WTC11 (cell line): Measurements from ENCODE around the gene ZNHIT1. TPM values are rescaled to one million over a fixed set of nuclear protein-coding genes. Genes with fewer than 3 reads are reported as not detected.

Experiments
- ATAC-seq: fragments of 200-7000 bp; cut with Tn5 transposase; 2 replicates; pipeline ENCODE4 v1.10.0; 2021; ENCODE audit warnings: mild to moderate bottlenecking, moderate library complexity
- CTCF ChIA-PET: fragments of 300-600 bp; sonication (Branson Sonifier 250); formaldehyde crosslinking; loops from one replicate; lab custom pipeline; 2021; ENCODE audit warnings: antibody characterized with exemption; lab: Charles Lee
- POLR2A ChIA-PET: fragments of 350-600 bp; sonication (Branson Sonifier 250); formaldehyde crosslinking; loops from one replicate; lab custom pipeline; 2021; ENCODE audit warnings: antibody characterized with exemption; lab: Charles Lee
- DNase-seq: peaks from one replicate; pipeline ENCODE4 v3.0.0; 2021; ENCODE audit warnings: low spot score
- H3K27ac Mint-ChIP-seq: 2 replicates; pipeline ENCODE4 v1.8.0; 2021; ENCODE audit warnings: mixed read lengths
- H3K27me3 Mint-ChIP-seq: 2 replicates; pipeline ENCODE4 v1.8.0; 2021; ENCODE audit warnings: low read depth, mild to moderate bottlenecking, moderate library complexity, mixed read lengths
- H3K36me3 Mint-ChIP-seq: 2 replicates; pipeline ENCODE4 v1.8.0; 2021; ENCODE audit warnings: mixed read lengths
- H3K4me1 Mint-ChIP-seq: 2 replicates; pipeline ENCODE4 v1.8.0; 2022; ENCODE audit warnings: mixed read lengths
- H3K4me3 Mint-ChIP-seq: 2 replicates; pipeline ENCODE4 v1.8.0; 2021; ENCODE audit warnings: mild to moderate bottlenecking, moderate library complexity, mixed read lengths
- H3K9me3 Mint-ChIP-seq: 2 replicates; pipeline ENCODE4 v1.8.0; 2021; ENCODE audit warnings: mixed read lengths
- AFF4 ChIP-seq: sonication (generic); formaldehyde crosslinking; IDR thresholded peaks from 2 replicates; pipeline ENCODE4 v1.8.1; 2023; ENCODE audit warnings: mild to moderate bottlenecking, missing genetic modification reagents, borderline replicate concordance
- CTCF ChIP-seq: fragments of 200-600 bp; IDR thresholded peaks from 2 replicates; pipeline ENCODE4 v1.8.0; 2022; ENCODE audit warnings: antibody characterized with exemption
- ERG ChIP-seq: fragments of 250-450 bp; sonication (Bioruptor Pico); IDR thresholded peaks from 2 replicates; pipeline ENCODE4 v1.8.0; 2021; ENCODE audit warnings: mild to moderate bottlenecking
- ESRRA ChIP-seq: sonication (generic); formaldehyde crosslinking; IDR thresholded peaks from 2 replicates; pipeline ENCODE4 v1.8.1; 2022; ENCODE audit warnings: mild to moderate bottlenecking, missing genetic modification reagents, borderline replicate concordance
- GRHL2 ChIP-seq: fragments of 250-450 bp; sonication (Bioruptor Pico); IDR thresholded peaks from 2 replicates; pipeline ENCODE4 v1.8.0; 2022; ENCODE audit warnings: mild to moderate bottlenecking, moderate library complexity; ENCODE audit not compliant: insufficient replicate concordance, severe bottlenecking
- IRF1 ChIP-seq: sonication (generic); formaldehyde crosslinking; IDR thresholded peaks from 2 replicates; pipeline ENCODE4 v1.8.0; 2023; ENCODE audit warnings: missing genetic modification reagents
- JUN ChIP-seq: sonication (generic); formaldehyde crosslinking; IDR thresholded peaks from 2 replicates; pipeline ENCODE4 v1.8.0; 2023; ENCODE audit warnings: mild to moderate bottlenecking, missing genetic modification reagents
- MLX ChIP-seq: sonication (generic); formaldehyde crosslinking; IDR thresholded peaks from 2 replicates; pipeline ENCODE4 v1.8.1; 2023; ENCODE audit warnings: mild to moderate bottlenecking, missing genetic modification reagents, moderate library complexity
- MXD4 ChIP-seq: fragments of 250-450 bp; sonication (Bioruptor Pico); IDR thresholded peaks from 2 replicates; pipeline ENCODE4 v1.8.0; 2021; ENCODE audit warnings: mild to moderate bottlenecking, moderate library complexity, borderline replicate concordance
- PRDM15 ChIP-seq: sonication (generic); formaldehyde crosslinking; IDR thresholded peaks from 2 replicates; pipeline ENCODE4 v1.8.0; 2022; ENCODE audit warnings: missing genetic modification reagents
- ZNF138 ChIP-seq: sonication (generic); formaldehyde crosslinking; conservative IDR thresholded peaks from 2 replicates; pipeline ENCODE4 v1.8.1; 2022; ENCODE audit warnings: mild to moderate bottlenecking, moderate library complexity, missing genetic modification reagents
- ZNF219 ChIP-seq: sonication (generic); formaldehyde crosslinking; IDR thresholded peaks from 2 replicates; pipeline ENCODE4 v1.8.0; 2023; ENCODE audit warnings: missing genetic modification reagents, mild to moderate bottlenecking, borderline replicate concordance
- ZNF281 ChIP-seq: sonication (generic); formaldehyde crosslinking; IDR thresholded peaks from 2 replicates; pipeline ENCODE4 v1.8.0; 2023; ENCODE audit warnings: mild to moderate bottlenecking, missing genetic modification reagents
- ZNF416 ChIP-seq: fragments of 250-450 bp; sonication (Bioruptor Pico); IDR thresholded peaks from 2 replicates; pipeline ENCODE4 v1.9.0; 2021; ENCODE audit warnings: mild to moderate bottlenecking, inconsistent platforms
- ZNF423 ChIP-seq: fragments of 250-450 bp; sonication (Bioruptor Pico); IDR thresholded peaks from 2 replicates; pipeline ENCODE4 v2.1.2; 2022; ENCODE audit warnings: mild to moderate bottlenecking, moderate library complexity
- total RNA-seq: library from RNA; stranded (reverse); gene quantifications from 3 replicates; pipeline ENCODE4 v1.2.3, GENCODE V29; 2021

Gene ZNHIT1
- total RNA-seq, 1 experiment from 2014 or later, result 63.9 TPM

- TF ChIP-seq ZNF219 (CRISPR knock-in tag) (no peak), JUN (CRISPR knock-in tag) (no peak), GRHL2 (CRISPR knock-in tag) (no peak), ZNF423 (CRISPR knock-in tag) (no peak), ESRRA (CRISPR knock-in tag) (no peak), ZNF416 (CRISPR knock-in tag) (no peak)
Observed at GRCh38 chr7:101212014-101212413, 6.0 kb upstream of the ZNHIT1 start (continued).

GRCh38 chr7:101216001-101216859, 1.7 kb upstream of the ZNHIT1 start:
- ATAC-seq (no peak), DNase-seq (no peak)
- H3K4me1 Mint-ChIP-seq, result peaks cover 18% of the 10 kb centered on the region
- peak overlapping the region; percentile 98 for H3K4me3 Mint-ChIP-seq
- H3K36me3 Mint-ChIP-seq, result no peaks in the 10 kb centered on the region; the same call in 1 of the 2 replicates
- POLR2A ChIA-PET, result interaction anchor here (1.1 to 1.6 kb wide), 3 partner anchors 15 to 147 kb away, joined by 3 to 4 read pairs (median 3); partner anchors contain the start of genes COL26A1 and MOGAT3
- H3K27ac Mint-ChIP-seq, result no peak overlapping the region
- CTCF ChIA-PET, result interaction anchor here (0.6 to 3.6 kb wide), 12 partner anchors 10 to 322 kb away, joined by 3 to 64 read pairs (median 20); partner anchors contain the start of genes FIS1 and MOGAT3
- no peaks in the 10 kb centered on the region for H3K9me3 Mint-ChIP-seq
- TF ChIP-seq MXD4, result no peak
- no peak for TF ChIP-seq IRF1 (CRISPR knock-in tag)
- no peak for TF ChIP-seq PRDM15
- TF ChIP-seq ESRRA (CRISPR knock-in tag), result no peak
- no peak for TF ChIP-seq ZNF138 (CRISPR knock-in tag)
- TF ChIP-seq MLX (CRISPR knock-in tag), result no peak
- no peak for TF ChIP-seq ERG (CRISPR knock-in tag)
- TF ChIP-seq ZNF281 (CRISPR knock-in tag), result no peak
- no peak for TF ChIP-seq CTCF
- no peak for TF ChIP-seq AFF4 (CRISPR knock-in tag)
- no peaks in the 10 kb centered on the region for H3K27me3 Mint-ChIP-seq
